ENCODE measurements around the gene SIGLEC12.

DNA sequence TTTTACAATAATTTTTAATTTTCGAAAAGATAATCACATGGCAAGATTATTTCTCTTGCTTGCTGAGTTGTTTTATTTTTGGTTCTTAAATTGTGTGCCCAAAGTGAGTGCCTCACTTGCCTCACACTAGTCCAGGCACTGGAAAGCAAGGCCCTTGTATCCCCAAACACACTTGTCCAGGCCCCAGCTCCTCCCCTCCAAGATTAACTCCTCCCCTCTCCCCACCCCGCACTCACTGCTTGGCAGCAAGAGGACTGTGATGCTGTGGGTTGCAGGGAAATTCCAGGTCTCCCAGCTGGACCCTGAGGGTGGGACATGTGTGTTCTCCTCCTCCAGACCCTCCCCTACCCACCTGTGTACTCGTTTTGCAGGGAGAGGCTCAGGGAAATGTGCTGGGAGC is 3.9 kb downstream of the SIGLEC12 start:
- TF ChIP-seq, protein P1, sequence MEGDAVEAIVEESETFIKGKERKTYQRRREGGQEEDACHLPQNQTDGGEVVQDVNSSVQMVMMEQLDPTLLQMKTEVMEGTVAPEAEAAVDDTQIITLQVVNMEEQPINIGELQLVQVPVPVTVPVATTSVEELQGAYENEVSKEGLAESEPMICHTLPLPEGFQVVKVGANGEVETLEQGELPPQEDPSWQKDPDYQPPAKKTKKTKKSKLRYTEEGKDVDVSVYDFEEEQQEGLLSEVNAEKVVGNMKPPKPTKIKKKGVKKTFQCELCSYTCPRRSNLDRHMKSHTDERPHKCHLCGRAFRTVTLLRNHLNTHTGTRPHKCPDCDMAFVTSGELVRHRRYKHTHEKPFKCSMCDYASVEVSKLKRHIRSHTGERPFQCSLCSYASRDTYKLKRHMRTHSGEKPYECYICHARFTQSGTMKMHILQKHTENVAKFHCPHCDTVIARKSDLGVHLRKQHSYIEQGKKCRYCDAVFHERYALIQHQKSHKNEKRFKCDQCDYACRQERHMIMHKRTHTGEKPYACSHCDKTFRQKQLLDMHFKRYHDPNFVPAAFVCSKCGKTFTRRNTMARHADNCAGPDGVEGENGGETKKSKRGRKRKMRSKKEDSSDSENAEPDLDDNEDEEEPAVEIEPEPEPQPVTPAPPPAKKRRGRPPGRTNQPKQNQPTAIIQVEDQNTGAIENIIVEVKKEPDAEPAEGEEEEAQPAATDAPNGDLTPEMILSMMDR (IDR thresholded peaks at IDR 0.05) = no peak
- TF ChIP-seq POLR2A (IDR thresholded peaks at IDR 0.05) = no peak

Data from testis (tissue), 2 donors.